ENCODE data around the gene TIMM13.

TIMM13 gene

GRCh38 chr19:2427429-2428320 is at the start of gene TIMM13:
TSS of gene TIMM13 (minus strand) at chr19:2427586. CDS start at chr19:2427533, 53 bp downstream.
- TF ChIP-seq GATA2 (IDR thresholded peaks at IDR 0.05; ENCODE audit: low read depth, low read length) = no peak

GRCh38 chr19:2476451-2477140 is 49.2 kb upstream of the TIMM13 start:
- TF ChIP-seq GATA3 (IDR thresholded peaks at IDR 0.05; ENCODE audit: low read depth, low read length) (no peak), GATA2 (IDR thresholded peaks at IDR 0.05; ENCODE audit: low read depth, low read length) (no peak)

DNA sequence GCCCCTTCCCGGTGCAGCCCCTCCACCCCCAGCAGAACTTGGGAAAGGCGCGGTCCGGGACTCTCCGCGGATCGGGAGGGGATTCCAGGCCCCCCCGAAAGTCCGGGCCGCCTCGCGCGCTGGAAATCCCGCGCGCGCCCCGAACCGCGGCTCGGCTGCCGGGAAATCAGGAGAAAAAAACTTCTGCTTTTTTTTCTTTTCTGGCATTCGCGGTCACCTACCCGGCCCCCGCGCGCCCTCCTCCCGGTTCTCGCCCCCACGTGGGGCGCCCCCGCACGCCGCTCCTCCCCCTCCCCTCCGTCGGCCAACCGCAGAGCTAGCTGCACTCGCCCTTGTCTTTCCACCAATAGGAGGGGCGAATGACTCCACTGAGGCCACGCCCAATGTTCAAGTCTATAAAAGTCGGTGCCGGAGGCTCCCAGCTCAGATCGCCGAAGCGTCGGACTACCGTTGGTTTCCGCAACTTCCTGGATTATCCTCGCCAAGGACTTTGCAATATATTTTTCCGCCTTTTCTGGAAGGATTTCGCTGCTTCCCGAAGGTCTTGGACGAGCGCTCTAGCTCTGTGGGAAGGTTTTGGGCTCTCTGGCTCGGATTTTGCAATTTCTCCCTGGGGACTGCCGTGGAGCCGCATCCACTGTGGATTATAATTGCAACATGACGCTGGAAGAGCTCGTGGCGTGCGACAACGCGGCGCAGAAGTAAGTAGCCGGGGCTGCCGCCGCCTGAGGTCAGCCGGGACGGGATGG is 48.5 kb upstream of the TIMM13 start, which contains the start of gene GADD45B:
Gene GADD45B, plus strand, starts transcription at position 426 of the 749 bp plus-strand sequence. Its CDS starts 232 bp downstream, at position 658.
- TF ChIP-seq GATA2 (IDR thresholded peaks at IDR 0.05; ENCODE audit: low read depth, low read length) = no peak
- TF ChIP-seq GATA3 (IDR thresholded peaks at IDR 0.05; ENCODE audit: low read depth, low read length) = no peak

- TF ChIP-seq GATA2 (IDR thresholded peaks at IDR 0.05; ENCODE audit: low read depth, low read length) = no peak
These were observed 47.8 kb upstream of the TIMM13 start for GRCh38 chr19:2475018-2475701.

DNA sequence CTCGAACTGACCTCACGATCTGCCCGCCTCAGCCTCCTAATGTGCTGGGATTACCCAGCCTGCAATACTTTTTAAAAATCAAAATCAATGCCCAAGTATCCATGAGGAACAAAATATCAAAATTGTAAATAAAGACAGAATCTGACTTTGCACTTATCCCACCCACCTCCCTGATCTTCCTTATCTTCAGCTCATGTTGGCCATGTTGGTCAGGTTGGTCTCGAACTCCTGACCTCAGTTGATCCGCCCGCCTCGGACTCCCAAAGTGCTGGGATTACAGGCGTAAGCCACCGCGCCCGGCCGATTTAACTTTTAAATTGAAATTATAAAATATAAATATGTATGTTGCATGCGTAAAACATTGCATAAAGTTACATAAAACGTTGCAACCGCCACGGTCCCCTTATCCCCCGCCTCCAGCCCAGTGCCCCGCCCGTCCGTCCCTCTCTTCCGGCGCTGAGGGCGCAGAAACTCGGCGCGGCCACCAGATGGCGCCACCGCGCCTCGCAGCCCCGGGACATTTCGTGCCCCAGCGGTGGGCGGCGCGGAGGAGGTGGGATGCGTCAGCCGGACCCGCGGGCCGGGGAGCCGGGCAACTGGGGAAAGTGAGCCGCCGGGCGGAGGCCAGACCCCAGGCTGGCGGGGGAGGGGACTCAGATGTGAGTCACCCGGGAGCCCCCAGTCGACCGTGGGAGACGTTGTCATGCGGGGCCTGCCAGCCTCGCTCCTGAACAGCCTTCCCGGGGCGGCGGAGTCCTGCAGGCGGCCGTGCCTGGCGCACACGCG is 47.0 kb upstream of the TIMM13 start:
- TF ChIP-seq GATA3 (IDR thresholded peaks at IDR 0.05; ENCODE audit: low read depth, low read length) = no peak
- TF ChIP-seq GATA2 (IDR thresholded peaks at IDR 0.05; ENCODE audit: low read depth, low read length) = no peak

DNA sequence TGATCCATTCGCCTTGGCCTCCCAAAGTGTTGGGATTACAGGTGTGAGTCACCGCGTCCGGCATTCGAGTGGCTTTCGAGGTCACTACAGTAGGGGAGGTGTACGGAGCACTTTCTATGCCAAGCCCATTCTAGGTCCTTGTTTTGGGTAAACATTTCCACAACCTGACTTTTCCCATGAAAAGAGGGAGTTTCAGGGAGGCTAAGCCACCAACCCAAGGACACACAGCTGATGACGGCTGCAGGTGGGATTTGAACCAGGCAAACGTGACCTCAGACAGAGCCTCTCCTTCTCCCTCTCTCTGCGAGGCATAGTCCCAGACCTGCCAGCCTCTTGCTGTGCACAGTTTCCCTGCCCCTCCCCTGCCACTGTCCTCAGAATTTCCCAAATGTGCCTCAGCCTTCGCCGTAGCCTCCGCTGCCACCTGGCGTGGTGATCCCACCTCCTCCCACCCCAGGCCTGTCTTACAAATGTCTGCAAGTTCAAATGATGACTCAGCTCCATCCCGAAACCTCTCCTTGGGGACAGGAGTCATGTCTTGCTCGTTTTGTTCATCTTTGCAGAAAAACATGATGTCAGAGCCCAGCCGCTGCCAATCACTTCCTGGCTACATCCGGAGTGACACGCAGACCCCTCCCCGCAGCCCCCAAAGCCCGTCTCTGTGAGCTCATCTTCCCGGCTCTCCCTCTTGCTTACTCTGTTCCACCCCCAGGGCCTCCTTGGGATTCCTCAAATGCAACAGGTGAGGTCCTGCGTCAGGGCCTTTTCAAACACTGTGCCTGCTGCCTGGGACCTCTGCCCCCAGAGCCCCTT is 41.9 kb upstream of the TIMM13 start:
- TF ChIP-seq GATA3 (IDR thresholded peaks at IDR 0.05; ENCODE audit: low read depth, low read length) = no peak
- TF ChIP-seq GATA2 (IDR thresholded peaks at IDR 0.05; ENCODE audit: low read depth, low read length) = no peak

DNA sequence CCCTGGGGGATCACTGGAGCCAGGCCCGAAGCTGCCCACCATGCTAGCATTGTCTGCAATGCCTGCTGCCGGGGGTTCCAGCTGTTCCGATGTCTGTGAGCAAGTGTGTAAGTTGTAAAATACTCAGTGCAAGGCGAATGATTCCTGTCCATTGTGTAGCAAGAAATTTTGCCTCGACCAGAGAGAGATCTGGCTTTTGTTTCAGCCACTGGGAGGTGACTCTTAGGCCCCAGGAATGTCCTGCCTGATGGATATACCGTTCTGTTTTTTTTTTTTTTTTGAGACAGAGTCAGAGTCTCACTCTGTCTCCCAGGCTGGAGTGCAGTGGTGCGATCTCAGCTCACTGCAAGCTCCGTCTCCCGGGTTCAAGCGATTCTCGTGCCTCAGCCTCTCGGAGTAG is 41.2 kb upstream of the TIMM13 start:
- TF ChIP-seq GATA2 (IDR thresholded peaks at IDR 0.05; ENCODE audit: low read depth, low read length) = no peak
- TF ChIP-seq GATA3 (IDR thresholded peaks at IDR 0.05; ENCODE audit: low read depth, low read length) = no peak

DNA sequence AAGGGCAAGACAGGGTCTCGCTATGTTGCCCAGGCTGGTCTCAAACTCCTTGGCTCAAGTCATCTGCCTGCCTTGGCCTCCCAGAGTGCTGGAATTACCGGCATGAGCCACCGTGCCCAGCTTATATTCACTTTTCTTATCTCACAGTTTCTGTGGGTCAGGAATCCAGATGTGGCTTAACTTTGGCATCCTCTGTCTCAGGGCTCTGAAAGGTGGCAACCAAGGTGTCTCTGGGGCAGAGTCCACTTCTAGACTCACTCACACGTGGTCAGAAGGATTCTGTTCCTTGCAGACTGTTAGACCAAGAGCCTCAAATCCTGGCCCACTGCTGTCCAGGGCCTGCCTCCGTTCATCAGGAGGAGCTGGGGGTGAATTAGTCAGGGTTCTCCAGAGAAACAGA is 37.0 kb upstream of the TIMM13 start:
- no peak for TF ChIP-seq GATA2 (IDR thresholded peaks at IDR 0.05; ENCODE audit: low read depth, low read length)
- TF ChIP-seq GATA3 (IDR thresholded peaks at IDR 0.05; ENCODE audit: low read depth, low read length) = no peak

- TF ChIP-seq GATA2 (IDR thresholded peaks at IDR 0.05; ENCODE audit: low read depth, low read length) (no peak), GATA3 (IDR thresholded peaks at IDR 0.05; ENCODE audit: low read depth, low read length) (no peak)
These were observed 35.4 kb upstream of the TIMM13 start for GRCh38 chr19:2462635-2463421.

GRCh38 chr19:2461751-2462634 is 34.6 kb upstream of the TIMM13 start:
- no peak for TF ChIP-seq GATA3 (IDR thresholded peaks at IDR 0.05; ENCODE audit: low read depth, low read length)

DNA sequence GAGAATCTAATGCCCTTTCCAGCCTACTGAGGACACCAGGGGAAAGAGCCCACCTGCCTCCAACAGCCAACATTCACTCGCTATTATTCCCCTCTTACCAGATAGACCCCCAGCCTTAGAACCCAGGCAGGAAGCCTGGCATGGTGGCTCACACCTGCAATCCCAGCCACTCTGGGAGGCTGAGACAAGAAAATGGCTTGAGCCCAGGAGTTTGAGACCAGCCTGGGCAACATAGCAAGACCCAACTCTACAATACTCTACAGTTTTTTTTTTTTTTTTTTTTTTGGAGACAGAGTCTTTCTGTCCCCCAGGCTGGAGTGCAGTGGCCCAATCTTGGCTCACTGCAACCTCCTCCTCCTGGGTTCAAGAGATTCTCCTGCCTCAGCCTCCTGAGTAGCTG is 32.9 kb upstream of the TIMM13 start:
- TF ChIP-seq GATA2 (IDR thresholded peaks at IDR 0.05; ENCODE audit: low read depth, low read length) = no peak
- no peak for TF ChIP-seq GATA3 (IDR thresholded peaks at IDR 0.05; ENCODE audit: low read depth, low read length)

Measured in SH-SY5Y (cell line).